ENCODE results near the gene RAPGEF1. TPM values are rescaled to one million over a fixed set of nuclear protein-coding genes. Genes with fewer than 3 reads are reported as not detected.

Gene RAPGEF1
- total and polyA plus RNA-seq, 2 experiments from 2014 or later = 9.9 to 82.8 TPM

- TF ChIP-seq ZNF462 (CRISPR knock-in tag; IDR thresholded peaks at IDR 0.05) = no peak
- no peak for TF ChIP-seq JUNB (IDR thresholded peaks at IDR 0.05; ENCODE audit: unreplicated experiment)
- no peak for TF ChIP-seq CTCF (conservative IDR thresholded peaks at IDR 0.05; ENCODE audit: low read depth in 2 of 2)
- no peak for TF ChIP-seq ETS1 (IDR thresholded peaks at IDR 0.05)
Measured at GRCh38 chr9:131614340-131614915, 125.4 kb downstream of the RAPGEF1 start (continued).

- H3K4me3 ChIP-seq = no peak overlapping the region
- H3K4me1 ChIP-seq (ENCODE audit: insufficient read depth) = peaks cover 11% of the 10 kb centered on the region
- H3K27me3 ChIP-seq (ENCODE audit: insufficient read depth) = no peaks in the 10 kb centered on the region
- no peak overlapping the region for H3K4me3 Mint-ChIP-seq
- peaks cover 2% of the 10 kb centered on the region for H3K27me3 Mint-ChIP-seq (ENCODE audit: insufficient read depth, low read depth, poor library complexity)
- no peak overlapping the region for H3K4me2 ChIP-seq
- DNase-seq (ENCODE audit: low spot score) = no peak
- TF ChIP-seq ETS1 (IDR thresholded peaks at IDR 0.05) = no peak
- TF ChIP-seq CREB1 (CRISPR knock-in tag; IDR thresholded peaks at IDR 0.05; ENCODE audit: low read depth) = no peak
- no peak for TF ChIP-seq ZNF331 (CRISPR knock-in tag; IDR thresholded peaks at IDR 0.05; ENCODE audit: low read depth)
- TF ChIP-seq ZNF114 (CRISPR knock-in tag; IDR thresholded peaks at IDR 0.05) = no peak
- H3K4me1 Mint-ChIP-seq = peaks cover 14% of the 10 kb centered on the region
- no peak overlapping the region for H2AFZ ChIP-seq
- no peak for ATAC-seq
- H3K9me2 ChIP-seq (ENCODE audit: insufficient read depth) = no peaks in the 10 kb centered on the region
- H3K9me3 Mint-ChIP-seq = no peaks in the 10 kb centered on the region
- no peaks in the 10 kb centered on the region for H4K20me1 ChIP-seq (replicated peaks; ENCODE audit: insufficient read depth)
- no peaks in the 10 kb centered on the region for H3F3A ChIP-seq (replicated peaks; ENCODE audit: low read depth)
- no peaks in the 10 kb centered on the region for H3K79me2 ChIP-seq (replicated peaks; ENCODE audit: insufficient read depth)
- no peak overlapping the region for H3K27ac ChIP-seq (ENCODE audit: low read depth)
- no peak overlapping the region for H3K27ac Mint-ChIP-seq
- H3K36me3 Mint-ChIP-seq (ENCODE audit: low read depth) = peaks cover 20% of the 10 kb centered on the region
- H3K36me3 ChIP-seq (ENCODE audit: insufficient read depth) = 0 out of 2 replicates have a peak, but pooled peaks cover 6% of the 10 kb centered on the region
Measured at GRCh38 chr9:131613921-131614320, 126.0 kb downstream of the RAPGEF1 start.
